ENCODE measurements around the gene OAT.
"Not testable (repeated sequence)": the region's sequence is repeated elsewhere in the genome, so short reads cannot be mapped to it uniquely, and the experiment has no call there.

OAT gene

GRCh38 chr10:124447751-124448466 is 29.2 kb upstream of the OAT start:
- no peak for DNase-seq (ENCODE audit: low read depth)

GRCh38 chr10:124446830-124447750 is 28.4 kb upstream of the OAT start:
- no peak for DNase-seq (ENCODE audit: low read depth)

- not testable (repeated sequence) for DNase-seq (ENCODE audit: low read depth)
These were observed 23.0 kb upstream of the OAT start for GRCh38 chr10:124441694-124442093.

GRCh38 chr10:124436191-124436638 is 17.5 kb upstream of the OAT start:
- no peak for DNase-seq (ENCODE audit: low read depth)

GRCh38 chr10:124435683-124436082 is 17.0 kb upstream of the OAT start:
- not testable (repeated sequence) for DNase-seq (ENCODE audit: low read depth)

- no peak for DNase-seq (ENCODE audit: low read depth)
These were observed 14.7 kb upstream of the OAT start for GRCh38 chr10:124433461-124433860.

- DNase-seq (ENCODE audit: low read depth), result no peak
These were observed 11.4 kb upstream of the OAT start for GRCh38 chr10:124430077-124430476.

- no peak for DNase-seq (ENCODE audit: low read depth)
These were observed 10.9 kb upstream of the OAT start for GRCh38 chr10:124429576-124429975.

GRCh38 chr10:124428207-124428777 is 9.6 kb upstream of the OAT start:
- DNase-seq (ENCODE audit: low read depth), result no peak

- DNase-seq (ENCODE audit: low read depth), result no peak
These were observed 6.7 kb upstream of the OAT start for GRCh38 chr10:124425227-124425962.

- DNase-seq (ENCODE audit: low read depth), result no peak
These were observed 5.1 kb upstream of the OAT start for GRCh38 chr10:124423813-124424212.

GRCh38 chr10:124422742-124423141 is 4.0 kb upstream of the OAT start:
- DNase-seq (ENCODE audit: low read depth), result no peak

GRCh38 chr10:124420254-124420653 is 1.5 kb upstream of the OAT start:
- no peak for DNase-seq (ENCODE audit: low read depth)

GRCh38 chr10:124419635-124420034 is 912 bp upstream of the OAT start:
- no peak for DNase-seq (ENCODE audit: low read depth)

- DNase-seq (ENCODE audit: low read depth), result no peak
These were observed 613 bp downstream of the OAT start for GRCh38 chr10:124417895-124418725.

- no peak for DNase-seq (ENCODE audit: low read depth)
These were observed 2.0 kb downstream of the OAT start for GRCh38 chr10:124416733-124417132.

- DNase-seq (ENCODE audit: low read depth), result no peak
These were observed 3.5 kb downstream of the OAT start for GRCh38 chr10:124415210-124415609.

- DNase-seq (ENCODE audit: low read depth), result no peak
These were observed 4.6 kb downstream of the OAT start for GRCh38 chr10:124414076-124414475.

GRCh38 chr10:124409696-124410095 is 9.0 kb downstream of the OAT start:
- DNase-seq (ENCODE audit: low read depth), result no peak

GRCh38 chr10:124408357-124408756 is 10.4 kb downstream of the OAT start:
- DNase-seq (ENCODE audit: low read depth), result no peak

- no peak for DNase-seq (ENCODE audit: low read depth)
These were observed 11.3 kb downstream of the OAT start for GRCh38 chr10:124407456-124407855.

All from stimulated activated CD8-positive, alpha-beta memory T cell treated with anti-CD3 and anti-CD28 coated beads, Interleukin-15, amount 100 ng/mL, for 1 hour (primary cell).